ENCODE results near the gene CACNA1E.

The CACNA1E gene

GRCh38 chr1:181784039-181784683, 300.8 kb downstream of the CACNA1E start:
- no peak for DNase-seq (ENCODE audit: low read depth in 1 of 2, low spot score in 1 of 2)
- in situ Hi-C loops (cut with HindIII; ENCODE audit: low pct_unique_long_range_greater_than_20kb, low sequenced_read_pairs), result no loop called here
- TF ChIP-seq JUND (IDR thresholded peaks at IDR 0.05; ENCODE audit: low read depth), result no peak

GRCh38 chr1:181789395-181789794, 306.1 kb downstream of the CACNA1E start:
- no peak for DNase-seq (ENCODE audit: low read depth in 1 of 2, low spot score in 1 of 2)
- TF ChIP-seq JUND (IDR thresholded peaks at IDR 0.05; ENCODE audit: low read depth), result no peak
- in situ Hi-C loops (cut with HindIII; ENCODE audit: low pct_unique_long_range_greater_than_20kb, low sequenced_read_pairs), result no loop called here

- in situ Hi-C loops (cut with HindIII; ENCODE audit: low pct_unique_long_range_greater_than_20kb, low sequenced_read_pairs), result no loop called here
- no peak for TF ChIP-seq JUND (IDR thresholded peaks at IDR 0.05; ENCODE audit: low read depth)
- DNase-seq (ENCODE audit: low read depth in 1 of 2, low spot score in 1 of 2), result no peak
Measured at GRCh38 chr1:181791721-181792120, 308.4 kb downstream of the CACNA1E start.

DNA sequence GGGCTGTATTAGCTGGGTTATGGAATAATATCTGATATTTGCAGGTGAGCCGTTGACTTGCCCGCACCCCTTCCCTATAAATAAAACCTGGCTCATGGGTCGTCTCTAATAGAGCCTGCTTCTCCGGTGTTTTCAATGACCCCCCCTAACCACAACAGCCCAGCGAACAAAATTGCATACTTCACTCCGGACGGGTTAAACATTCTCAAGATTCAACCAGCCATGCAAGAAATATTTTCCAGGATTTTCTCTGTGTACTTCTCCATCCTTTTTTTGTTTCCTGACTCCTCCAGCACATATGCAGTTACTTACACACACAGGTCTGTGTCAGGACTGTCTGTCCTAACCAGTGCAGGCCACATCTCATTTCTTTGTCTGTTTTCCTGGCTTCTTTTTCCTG, 310.5 kb downstream of the CACNA1E start:
- no peak for DNase-seq (ENCODE audit: low read depth in 1 of 2, low spot score in 1 of 2)
- no peak for TF ChIP-seq JUND (IDR thresholded peaks at IDR 0.05; ENCODE audit: low read depth)
- in situ Hi-C loops (cut with HindIII; ENCODE audit: low pct_unique_long_range_greater_than_20kb, low sequenced_read_pairs), result no loop called here

GRCh38 chr1:181794332-181794731, 311.0 kb downstream of the CACNA1E start:
- in situ Hi-C loops (cut with HindIII; ENCODE audit: low pct_unique_long_range_greater_than_20kb, low sequenced_read_pairs), result no loop called here
- TF ChIP-seq JUND (IDR thresholded peaks at IDR 0.05; ENCODE audit: low read depth), result no peak
- no peak for DNase-seq (ENCODE audit: low read depth in 1 of 2, low spot score in 1 of 2)

- TF ChIP-seq JUND (IDR thresholded peaks at IDR 0.05; ENCODE audit: low read depth), result no peak
Measured at GRCh38 chr1:181798191-181798926, 315.0 kb downstream of the CACNA1E start.

GRCh38 chr1:181801617-181802016, 318.3 kb downstream of the CACNA1E start:
- no peak for DNase-seq (ENCODE audit: low read depth in 1 of 2, low spot score in 1 of 2)
- in situ Hi-C loops (cut with HindIII; ENCODE audit: low pct_unique_long_range_greater_than_20kb, low sequenced_read_pairs), result no loop called here
- no peak for TF ChIP-seq JUND (IDR thresholded peaks at IDR 0.05; ENCODE audit: low read depth)

More at GRCh38 chr1:181798191-181798926, 315.0 kb downstream of the CACNA1E start:
- in situ Hi-C loops (cut with HindIII; ENCODE audit: low pct_unique_long_range_greater_than_20kb, low sequenced_read_pairs), result no loop called here
- DNase-seq (ENCODE audit: low read depth in 1 of 2, low spot score in 1 of 2), result no peak

DNA sequence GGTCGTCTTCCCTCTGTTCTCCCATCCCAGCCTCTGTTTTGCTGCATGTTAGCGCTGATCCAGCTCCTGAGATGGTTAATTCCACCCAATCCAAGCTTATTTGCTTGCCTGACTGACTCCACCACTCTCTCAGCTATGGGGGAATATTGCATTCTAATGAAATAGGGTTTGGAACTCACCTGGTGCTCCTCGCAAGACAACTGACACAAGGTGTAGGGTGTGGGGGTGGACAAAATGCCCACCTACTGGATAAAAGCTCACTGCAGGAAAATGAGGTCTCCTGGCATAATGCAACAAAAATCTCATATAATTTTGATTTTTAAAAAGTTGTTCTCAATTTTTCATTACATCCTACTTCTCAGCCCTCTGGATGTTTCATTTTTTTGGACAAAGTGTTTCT, 319.1 kb downstream of the CACNA1E start:
- DNase-seq (ENCODE audit: low read depth in 1 of 2, low spot score in 1 of 2), result no peak
- no peak for TF ChIP-seq JUND (IDR thresholded peaks at IDR 0.05; ENCODE audit: low read depth)
- in situ Hi-C loops (cut with HindIII; ENCODE audit: low pct_unique_long_range_greater_than_20kb, low sequenced_read_pairs), result no loop called here

DNA sequence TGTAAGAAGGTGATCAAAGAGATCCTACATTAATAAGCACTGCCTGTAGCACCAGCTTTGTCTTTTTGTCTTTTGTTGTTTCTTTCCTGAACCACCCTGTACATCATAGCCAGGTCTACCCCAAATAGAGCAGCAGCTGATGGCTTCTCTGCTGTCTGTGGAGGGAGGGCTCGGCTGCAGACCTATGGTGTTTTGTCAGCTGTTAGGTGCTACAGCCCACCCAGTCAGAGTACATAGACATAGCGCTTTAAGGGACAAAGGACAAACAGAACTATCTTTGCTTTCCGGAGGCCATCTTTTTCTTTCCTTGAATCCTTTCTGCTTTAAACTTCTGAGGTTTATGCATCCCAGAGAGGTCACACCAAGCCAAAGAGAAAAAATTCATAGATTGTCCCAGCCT, 320.1 kb downstream of the CACNA1E start:
- in situ Hi-C loops (cut with HindIII; ENCODE audit: low pct_unique_long_range_greater_than_20kb, low sequenced_read_pairs), result no loop called here
- TF ChIP-seq JUND (IDR thresholded peaks at IDR 0.05; ENCODE audit: low read depth), result no peak
- DNase-seq (ENCODE audit: low read depth in 1 of 2, low spot score in 1 of 2), result no peak

DNA sequence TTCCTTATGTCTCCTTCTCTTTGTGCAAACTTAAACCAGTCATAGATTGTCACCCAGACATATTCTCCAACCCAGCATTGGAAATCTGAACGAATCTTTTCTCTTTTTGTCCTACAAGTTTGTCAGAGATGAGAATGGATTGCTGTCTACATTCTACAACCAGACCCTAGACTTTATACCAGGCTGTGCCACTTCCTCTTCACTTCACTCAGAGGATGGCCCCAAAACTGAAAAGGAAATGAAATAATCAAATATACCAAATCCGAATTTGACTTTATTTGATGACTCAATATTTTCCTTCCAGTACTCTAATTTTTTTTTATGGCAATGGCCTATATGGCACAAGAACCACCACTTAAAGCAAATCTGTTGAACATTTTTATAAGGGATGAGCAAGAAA, 321.7 kb downstream of the CACNA1E start:
- no peak for DNase-seq (ENCODE audit: low read depth in 1 of 2, low spot score in 1 of 2)
- in situ Hi-C loops (cut with HindIII; ENCODE audit: low pct_unique_long_range_greater_than_20kb, low sequenced_read_pairs), result no loop called here
- no peak for TF ChIP-seq JUND (IDR thresholded peaks at IDR 0.05; ENCODE audit: low read depth)

DNA sequence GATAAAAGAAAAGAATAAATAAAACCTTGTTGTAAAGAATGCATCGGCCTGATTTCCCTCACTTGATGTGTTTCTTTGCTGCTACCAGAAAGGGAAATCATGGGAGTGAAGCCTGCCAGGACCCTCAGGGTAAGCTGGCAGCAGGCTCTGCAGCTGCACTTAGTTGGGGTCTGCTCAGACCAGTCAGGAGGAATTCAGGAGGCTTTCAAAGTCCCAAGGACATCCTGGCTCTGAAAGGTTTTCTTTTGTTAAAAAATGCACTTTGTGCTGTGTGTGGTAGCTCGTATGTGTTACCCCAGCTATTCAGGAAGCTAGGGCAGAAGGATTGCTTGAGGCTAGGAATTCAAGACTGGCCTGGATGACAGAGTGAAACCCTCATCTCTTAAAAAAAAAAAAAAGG, 323.4 kb downstream of the CACNA1E start:
- no peak for TF ChIP-seq JUND (IDR thresholded peaks at IDR 0.05; ENCODE audit: low read depth)
- in situ Hi-C loops (cut with HindIII; ENCODE audit: low pct_unique_long_range_greater_than_20kb, low sequenced_read_pairs), result no loop called here
- no peak for DNase-seq (ENCODE audit: low read depth in 1 of 2, low spot score in 1 of 2)

GRCh38 chr1:181807251-181807650, 323.9 kb downstream of the CACNA1E start:
- no peak for TF ChIP-seq JUND (IDR thresholded peaks at IDR 0.05; ENCODE audit: low read depth)
- in situ Hi-C loops (cut with HindIII; ENCODE audit: low pct_unique_long_range_greater_than_20kb, low sequenced_read_pairs), result no loop called here
- no peak for DNase-seq (ENCODE audit: low read depth in 1 of 2, low spot score in 1 of 2)

GRCh38 chr1:181809991-181810545, 326.8 kb downstream of the CACNA1E start:
- TF ChIP-seq JUND (IDR thresholded peaks at IDR 0.05; ENCODE audit: low read depth), result no peak
- in situ Hi-C loops (cut with HindIII; ENCODE audit: low pct_unique_long_range_greater_than_20kb, low sequenced_read_pairs), result no loop called here
- DNase-seq (ENCODE audit: low read depth in 1 of 2, low spot score in 1 of 2), result no peak

Data from T47D (cell line).